HUDEP-2 (cell line): Measurements from ENCODE around the gene LRRC25.
"Not testable (repeated sequence)": the region's sequence is repeated elsewhere in the genome, so short reads cannot be mapped to it uniquely, and the experiment has no call there.

ENCODE experiments used
- DNase-seq, 76 experiments: peaks; one replicate each; lab custom pipeline; 2025; ENCODE audit not compliant: unreplicated experiment in 76 of 76; lab: John Stamatoyannopoulos, UW

LRRC25 gene

GRCh38 chr19:18385675-18386542, 11.5 kb downstream of the LRRC25 start, which contains the start of gene GDF15:
Gene GDF15, plus strand, starts transcription at chr19:18386158. Its CDS starts 32 bp downstream, at chr19:18386190.
- DNase-seq = peak in 69 of 76 experiments; percentile 25 to 95 (median 68)

GRCh38 chr19:18385359-18385674, 12.1 kb downstream of the LRRC25 start:
- DNase-seq = no peak

DNA sequence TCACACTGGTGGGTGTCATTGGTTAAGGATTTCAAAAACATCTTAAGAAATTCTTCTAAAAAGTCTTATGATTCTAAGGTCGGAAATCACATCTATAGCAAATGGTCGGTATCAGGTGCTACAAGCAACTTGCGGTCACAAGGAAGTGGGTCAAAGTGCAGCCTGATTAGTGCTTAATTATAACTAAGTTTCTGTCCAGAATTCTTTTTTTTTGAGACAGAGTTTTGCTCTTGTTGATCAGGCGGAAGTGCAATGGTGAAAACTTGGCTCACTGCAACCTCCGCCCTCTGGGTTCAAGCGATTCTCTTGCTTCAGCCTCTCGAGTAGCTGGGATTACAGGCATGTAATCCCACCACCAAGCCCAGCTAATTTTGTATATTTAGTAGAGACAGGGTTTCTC, 12.6 kb downstream of the LRRC25 start:
- DNase-seq = no peak

DNA sequence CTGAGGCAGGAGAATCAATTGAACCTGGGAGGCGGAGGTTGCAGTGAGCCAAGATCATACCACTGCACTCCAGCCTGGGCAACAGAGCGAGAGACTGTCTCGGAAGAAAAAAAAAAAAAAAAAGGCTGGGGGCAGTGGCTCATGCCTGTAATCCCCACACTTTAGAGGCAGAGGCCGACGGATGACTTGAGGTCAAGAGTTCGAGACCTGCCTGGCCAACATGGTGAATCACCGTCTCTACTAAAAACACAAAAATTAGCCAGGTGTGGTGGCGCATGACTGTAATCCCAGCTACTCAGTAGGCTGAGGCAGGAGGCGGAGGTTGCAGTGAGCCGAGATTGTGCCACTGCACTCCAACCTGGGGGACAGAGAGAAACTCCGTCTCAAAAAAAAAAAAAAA, 13.8 kb downstream of the LRRC25 start:
- not testable (repeated sequence) for DNase-seq

GRCh38 chr19:18380843-18381242, 16.6 kb downstream of the LRRC25 start:
- no peak for DNase-seq

DNA sequence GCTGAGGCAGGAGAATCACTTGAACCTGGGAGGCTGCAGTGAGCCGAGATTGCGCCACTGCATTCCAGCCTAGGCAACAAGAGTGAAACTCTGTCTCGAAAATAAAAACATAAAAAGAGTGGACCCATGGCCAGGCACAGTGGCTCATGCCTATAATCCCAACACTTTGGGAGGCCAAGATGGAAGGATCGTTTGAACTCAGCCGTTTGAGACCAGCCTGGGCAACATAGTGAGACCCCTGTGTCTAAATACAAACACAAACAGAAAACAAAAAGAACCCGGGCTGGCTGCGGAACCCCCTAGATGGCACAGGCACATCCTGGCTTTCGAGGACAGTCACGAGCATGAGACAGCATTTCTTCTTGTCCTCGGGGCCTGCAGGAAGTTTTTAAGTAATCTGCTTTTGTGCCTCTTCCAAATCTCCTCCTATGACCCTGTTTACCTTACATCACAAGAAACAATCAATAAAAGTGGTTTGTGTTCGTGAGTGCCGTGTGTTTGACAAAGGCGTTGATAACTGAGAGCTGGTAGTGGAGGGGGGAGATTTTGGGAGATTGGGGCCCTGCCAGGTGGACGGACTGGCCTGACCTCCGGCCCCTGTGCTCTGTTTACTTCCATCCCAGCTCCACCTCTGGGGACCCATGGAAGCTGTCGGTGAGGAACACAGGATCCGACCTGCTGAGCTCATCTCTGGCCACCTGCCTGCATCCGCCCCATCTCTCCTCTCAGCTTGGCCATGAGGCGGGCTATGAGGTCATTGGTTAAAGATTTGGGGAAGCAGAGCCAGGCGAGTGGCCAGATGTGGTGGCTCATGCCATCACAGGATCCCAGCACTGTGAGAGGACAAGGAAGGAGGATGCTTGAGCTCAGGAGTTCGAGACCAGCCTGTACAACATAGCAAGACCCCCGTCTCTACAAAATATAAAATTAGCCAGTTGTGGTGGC, 17.3 kb downstream of the LRRC25 start:
- DNase-seq = peak in 58 of 76 experiments; percentile 19 to 80 (median 52)

DNA sequence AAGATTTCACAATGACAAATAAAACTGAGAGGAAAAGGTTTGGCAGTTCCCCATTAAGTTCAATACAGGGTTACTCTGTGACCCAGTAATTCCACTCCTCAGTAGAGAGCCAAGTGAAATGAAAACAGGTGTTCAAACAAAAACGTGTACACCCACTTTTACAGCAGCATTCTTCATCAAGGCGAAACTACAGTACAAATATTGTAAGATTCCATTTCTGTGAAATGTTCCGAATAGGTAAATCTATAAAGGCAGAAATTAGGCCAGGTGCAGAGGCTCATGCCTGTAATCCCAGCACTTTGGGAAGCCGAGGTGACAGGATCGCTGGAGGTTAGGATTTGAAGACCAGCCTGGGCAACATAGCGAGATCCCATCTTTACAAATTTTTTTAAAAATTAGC, 20.4 kb downstream of the LRRC25 start:
- DNase-seq = no peak

DNA sequence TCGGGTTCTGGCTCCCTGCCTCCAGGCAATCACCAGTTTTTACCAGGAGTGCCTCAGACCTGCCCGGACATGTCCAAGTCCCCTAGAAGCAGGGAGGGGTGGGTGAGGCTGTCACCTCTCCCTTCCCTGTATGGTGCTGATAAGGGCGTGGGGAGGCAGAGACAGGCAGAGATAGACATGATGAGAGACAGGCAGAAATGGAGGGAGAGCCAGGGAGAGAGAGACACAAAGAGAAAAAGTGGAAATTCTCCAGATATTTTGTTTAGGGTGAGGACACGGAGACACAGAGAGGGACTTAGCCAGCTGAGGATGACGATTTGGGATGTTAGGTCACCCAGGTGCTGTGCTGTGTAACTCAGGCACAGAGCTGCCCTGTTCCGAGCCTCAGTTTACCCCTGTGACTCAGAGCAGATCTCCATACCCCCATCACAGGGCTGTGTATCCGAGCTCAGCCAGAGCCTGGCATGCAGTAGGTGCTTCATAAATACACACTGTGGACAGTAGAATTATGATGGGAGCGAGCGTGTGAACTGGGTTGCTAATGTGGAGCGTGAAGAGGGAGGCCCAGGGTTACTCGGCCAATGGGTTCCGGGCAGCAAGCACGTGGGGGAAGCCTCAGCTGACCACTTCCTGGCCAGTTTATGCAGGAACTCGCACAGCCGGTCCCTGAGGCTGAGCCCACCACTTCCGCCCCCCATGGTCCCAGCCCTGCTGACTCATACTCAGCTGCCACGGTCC, 23.4 kb downstream of the LRRC25 start:
- peak in 75 of 76 experiments; percentile 87 to 99 (median 96) for DNase-seq

- peak in 6 of 76 experiments; percentile 42 to 82 (median 62) for DNase-seq
Observed at GRCh38 chr19:18373407-18373891, 24.0 kb downstream of the LRRC25 start.

GRCh38 chr19:18368504-18369222, 28.8 kb downstream of the LRRC25 start:
- DNase-seq = no peak

DNA sequence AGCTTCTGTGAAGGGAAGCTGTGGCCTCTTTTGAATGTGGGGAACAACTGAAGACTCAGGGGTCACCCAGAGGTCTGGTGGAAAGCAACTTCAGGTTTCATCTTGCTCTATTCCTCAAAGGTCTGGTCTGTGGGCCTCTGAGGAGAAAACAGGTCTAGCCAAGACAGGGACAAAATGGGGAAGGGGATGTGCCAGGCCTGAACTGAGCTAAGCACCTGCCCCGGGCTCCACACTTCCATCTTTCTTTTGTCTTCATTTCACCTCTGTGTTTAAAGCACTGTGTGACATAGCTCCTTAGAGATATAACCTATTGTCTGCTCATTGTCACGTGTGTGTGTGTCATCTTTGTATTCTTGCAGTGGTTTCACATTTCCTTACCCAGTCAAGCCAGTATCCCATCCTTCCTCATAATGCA, 31.4 kb downstream of the LRRC25 start:
- no peak for DNase-seq

GRCh38 chr19:18364826-18365528, 32.4 kb downstream of the LRRC25 start:
- DNase-seq = peak in 73 of 76 experiments; percentile 40 to 94 (median 77)

GRCh38 chr19:18364277-18364825, 33.1 kb downstream of the LRRC25 start:
- DNase-seq = not testable (repeated sequence)

- DNase-seq = no peak
Observed at GRCh38 chr19:18363787-18364186, 33.6 kb downstream of the LRRC25 start.

DNA sequence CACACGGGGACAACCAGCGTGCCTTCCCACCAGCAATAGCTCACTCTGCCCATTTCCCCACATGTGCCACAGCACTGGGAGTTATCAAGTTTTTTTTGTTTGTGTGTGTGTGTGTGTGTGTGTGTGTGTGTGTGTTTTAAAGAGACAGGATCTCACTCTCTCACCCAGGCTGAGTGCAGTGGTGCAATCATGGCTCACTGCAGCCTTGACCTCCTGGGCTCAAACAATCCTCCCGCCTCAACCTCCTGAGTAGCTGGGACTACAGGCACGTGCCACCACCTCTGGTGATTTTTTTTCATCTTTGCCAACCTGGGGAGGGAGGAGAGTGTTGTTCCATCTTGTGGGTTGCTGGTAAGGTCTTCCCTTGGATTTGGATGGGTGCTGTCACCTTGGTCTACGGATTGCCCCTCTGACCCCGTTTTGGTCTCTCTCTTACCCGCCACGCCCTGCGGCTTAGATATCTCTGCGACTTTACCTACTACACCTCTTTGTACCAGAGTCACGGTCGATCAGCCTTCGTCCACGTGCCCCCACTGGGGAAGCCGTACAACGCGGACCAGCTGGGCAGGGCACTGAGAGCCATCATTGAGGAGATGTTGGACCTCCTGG, 34.4 kb downstream of the LRRC25 start:
- DNase-seq = peak in 12 of 76 experiments; percentile 6 to 43 (median 28)

- no peak for DNase-seq
Observed at GRCh38 chr19:18361646-18362045, 35.8 kb downstream of the LRRC25 start.

DNA sequence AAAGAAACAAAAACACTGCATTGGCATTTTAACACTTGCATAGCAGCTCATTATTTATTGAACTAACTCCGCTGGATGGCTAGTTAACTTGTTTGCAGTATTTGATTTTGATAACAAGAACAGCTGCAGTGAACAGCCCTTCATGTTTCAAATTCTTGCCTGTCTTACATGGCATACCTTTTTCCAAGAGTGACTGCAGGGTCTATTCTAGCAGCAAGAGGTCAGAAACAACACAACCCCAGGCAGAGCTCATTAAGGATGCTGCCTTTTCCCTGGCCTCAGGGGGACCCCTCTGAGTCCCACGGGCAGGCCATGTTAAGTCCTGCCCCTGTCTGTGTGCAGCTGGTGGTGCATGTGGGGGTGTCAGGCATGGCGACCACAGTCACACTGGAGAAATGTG, 40.4 kb downstream of the LRRC25 start:
- DNase-seq = no peak

DNA sequence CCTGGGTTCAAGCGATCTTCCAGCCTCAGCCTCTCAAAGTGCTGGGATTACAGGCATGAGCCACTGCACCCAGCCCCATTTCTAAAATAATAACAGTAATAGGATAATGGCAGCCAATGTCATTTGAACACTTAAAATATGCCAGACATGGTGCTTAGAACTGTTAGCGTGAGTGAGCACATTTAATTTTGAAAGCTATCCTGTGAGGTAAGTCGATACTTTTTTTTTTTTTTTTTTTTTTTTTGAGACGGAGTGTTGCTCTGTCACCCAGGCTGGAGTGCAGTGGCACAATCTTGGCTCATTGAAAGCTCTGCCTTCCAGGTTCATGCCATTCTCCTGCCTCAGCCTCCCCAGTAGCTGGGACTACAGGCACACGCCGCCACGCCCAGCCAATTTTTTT, 42.7 kb downstream of the LRRC25 start:
- DNase-seq = not testable (repeated sequence)
